AG04450 (cell line): Measurements from ENCODE around the gene RSRP1. TPM values are rescaled to one million over a fixed set of nuclear protein-coding genes. Genes with fewer than 3 reads are reported as not detected.

Source experiments
- CTCF ChIA-PET: fragments of 300-600, 350-600 bp; formaldehyde crosslinking; extraction: SDS; loops from one replicate; lab custom pipeline; 2022; ENCODE audit warnings: antibody characterized with exemption, inconsistent platforms; lab: Charles Lee
- POLR2A ChIA-PET: fragments of 350-600 bp; formaldehyde crosslinking; extraction: SDS; loops from one replicate; lab custom pipeline; 2021; ENCODE audit warnings: antibody characterized with exemption, inconsistent platforms; lab: Yijun Ruan, JAX
- DNase-seq: peaks from one replicate; pipeline ENCODE4 v3.0.0-alpha.2; 2011; ENCODE audit warnings: low read depth, low spot score
- H3K27ac ChIP-seq: one replicate; pipeline ENCODE4 v1.5.1; 2012; ENCODE audit warnings: low read depth, low read length, control low read depth
- H3K27me3 ChIP-seq: one replicate; pipeline ENCODE4 v1.6.0; 2012; ENCODE audit warnings: low read length; ENCODE audit not compliant: control insufficient read depth, insufficient read depth
- H3K4me3 ChIP-seq: 2 replicates; pipeline ENCODE4 v1.5.1; 2011; ENCODE audit warnings: mild to moderate bottlenecking, low read depth, low read length, control low read depth
- H3K9me3 ChIP-seq: 2 replicates; pipeline ENCODE4 v1.5.1; 2012; ENCODE audit warnings: low read length; ENCODE audit not compliant: control insufficient read depth, insufficient read depth
- polyA plus RNA-seq: library from polyadenylated mRNA; depleted of rRNA; stranded (reverse); fragments of >200 nt; gene quantifications from 2 replicates; pipeline ENCODE4 v1.2.3, GENCODE V29; 2011
- TF ChIP-seq, protein P1 (sequence below): IDR thresholded peaks from 2 replicates; pipeline ENCODE4 v1.5.1; 2011; ENCODE audit warnings: low read depth, low read length, control low read depth, inconsistent platforms

Gene RSRP1
- polyA plus RNA-seq, 1 experiment, result 65.7 TPM

DNA sequence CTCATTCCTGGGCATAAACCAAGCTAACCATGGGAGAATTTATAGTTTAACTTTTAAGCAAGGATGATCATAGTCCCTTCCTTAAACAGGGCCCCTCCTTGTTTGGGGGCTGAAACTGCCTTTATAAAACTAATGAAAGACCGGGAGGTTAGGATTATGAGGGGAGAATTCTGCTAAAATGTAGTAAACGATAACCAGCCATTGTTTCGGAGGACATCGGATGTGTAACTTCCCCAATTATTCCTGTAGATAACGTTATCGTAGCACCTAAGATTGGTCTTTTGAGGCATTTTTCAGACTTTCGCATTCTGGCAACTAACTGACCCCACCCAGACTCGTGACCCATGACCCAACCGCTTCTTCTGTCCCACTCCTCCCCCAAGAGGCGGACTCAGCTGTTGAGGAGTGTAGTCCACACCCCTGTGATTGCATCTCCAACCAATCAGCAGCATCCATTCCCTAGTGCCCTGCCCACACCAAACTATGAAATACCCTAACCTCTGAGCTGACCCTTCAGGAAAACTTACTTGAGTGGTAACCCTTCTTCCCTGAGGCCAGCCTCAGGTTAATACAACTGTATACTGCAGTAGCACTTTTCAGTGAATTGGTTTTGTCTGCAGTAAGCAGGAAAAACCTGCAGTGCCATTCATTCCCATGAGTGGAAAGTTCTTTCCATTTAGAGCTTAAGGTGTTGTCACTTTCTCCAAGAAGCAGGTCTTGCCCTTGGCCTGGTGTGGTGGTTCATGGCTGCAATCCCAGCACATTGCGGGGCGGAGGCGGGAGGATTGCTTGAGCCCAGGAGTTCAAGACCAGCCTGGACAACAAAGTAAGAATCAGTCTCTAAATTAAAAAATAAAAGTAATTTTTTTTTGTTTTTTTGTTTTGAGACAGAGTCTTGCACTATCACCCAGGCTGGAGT lies 14.1 kb downstream of the RSRP1 start:
- Histone ChIP-seq H3K4me3 (peak overlapping the region; percentile 95), H3K27me3 (no peaks in the 10 kb centered on the region), H3K9me3 (no peaks in the 10 kb centered on the region; the same call in 1 of the 2 replicates), H3K27ac (peak overlapping the region; percentile 89)
- ChIA-PET POLR2A (interaction anchor here (1.0 to 2.6 kb wide), 7 partner anchors 9 to 1253 kb away, joined by 3 to 36 read pairs (median 7); partner anchors contain the start of genes RSRP1 and SRSF10), CTCF (interaction anchor here (1.1 to 1.3 kb wide), 2 partner anchors 28 to 385 kb away, joined by 3 to 4 read pairs; no protein-coding TSS in a partner anchor)
- TF ChIP-seq, protein P1, sequence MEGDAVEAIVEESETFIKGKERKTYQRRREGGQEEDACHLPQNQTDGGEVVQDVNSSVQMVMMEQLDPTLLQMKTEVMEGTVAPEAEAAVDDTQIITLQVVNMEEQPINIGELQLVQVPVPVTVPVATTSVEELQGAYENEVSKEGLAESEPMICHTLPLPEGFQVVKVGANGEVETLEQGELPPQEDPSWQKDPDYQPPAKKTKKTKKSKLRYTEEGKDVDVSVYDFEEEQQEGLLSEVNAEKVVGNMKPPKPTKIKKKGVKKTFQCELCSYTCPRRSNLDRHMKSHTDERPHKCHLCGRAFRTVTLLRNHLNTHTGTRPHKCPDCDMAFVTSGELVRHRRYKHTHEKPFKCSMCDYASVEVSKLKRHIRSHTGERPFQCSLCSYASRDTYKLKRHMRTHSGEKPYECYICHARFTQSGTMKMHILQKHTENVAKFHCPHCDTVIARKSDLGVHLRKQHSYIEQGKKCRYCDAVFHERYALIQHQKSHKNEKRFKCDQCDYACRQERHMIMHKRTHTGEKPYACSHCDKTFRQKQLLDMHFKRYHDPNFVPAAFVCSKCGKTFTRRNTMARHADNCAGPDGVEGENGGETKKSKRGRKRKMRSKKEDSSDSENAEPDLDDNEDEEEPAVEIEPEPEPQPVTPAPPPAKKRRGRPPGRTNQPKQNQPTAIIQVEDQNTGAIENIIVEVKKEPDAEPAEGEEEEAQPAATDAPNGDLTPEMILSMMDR, result no peak
- DNase-seq, result peak; percentile 32

DNA sequence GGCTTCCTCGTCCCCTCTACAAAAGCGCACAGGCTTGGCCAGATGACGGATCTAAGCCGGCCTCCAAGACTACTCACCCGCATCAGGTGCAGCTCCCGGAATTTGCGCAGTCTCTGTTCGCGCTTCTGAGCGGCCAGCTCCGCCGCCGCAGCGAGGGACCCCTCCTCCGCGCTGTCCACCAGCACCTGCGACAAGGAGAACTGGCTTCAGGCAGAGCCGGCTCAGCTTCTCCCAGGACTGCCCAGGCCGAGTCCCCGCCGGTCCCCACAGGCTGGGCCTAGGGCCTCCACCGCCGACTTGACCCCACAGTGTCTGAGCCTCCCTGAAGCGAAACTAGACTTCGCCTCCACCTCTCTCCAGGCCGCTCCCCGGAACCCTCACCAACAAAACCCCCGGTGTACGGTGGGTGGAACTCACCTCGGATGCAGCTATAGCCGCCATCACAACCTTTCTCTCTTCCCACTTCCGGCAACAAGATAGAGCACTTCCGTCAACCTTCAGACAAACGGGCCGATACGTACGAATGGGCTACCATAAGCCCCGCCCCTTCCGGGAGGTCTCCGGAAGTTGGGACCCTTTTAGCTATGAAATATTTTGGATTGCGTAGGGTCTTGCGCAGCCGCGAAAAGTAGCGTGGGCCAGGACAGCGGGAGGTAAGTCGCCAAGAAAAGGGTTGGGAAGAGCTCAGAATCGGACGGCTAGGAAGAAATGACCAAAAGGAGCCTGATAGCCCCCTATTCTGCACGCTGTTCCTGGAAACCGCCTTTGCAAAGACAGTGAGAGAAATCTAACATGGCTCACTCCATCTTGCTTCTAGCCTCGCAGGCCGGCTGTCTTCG lies 15.0 kb downstream of the RSRP1 start, which contains the start of gene SYF2:
TSS of gene SYF2 (minus strand) at position 476 of the 839 bp plus-strand sequence. CDS start at position 441, 35 bp downstream.
- Histone ChIP-seq H3K27me3 (no peaks in the 10 kb centered on the region), H3K4me3 (peak within 1 kb of the TSS; percentile 95), H3K27ac (peak within 1 kb of the TSS; percentile 89), H3K9me3 (no peaks in the 10 kb centered on the region; the same call in 1 of the 2 replicates)
- TF ChIP-seq, protein P1, result no peak
- CTCF ChIA-PET, result interaction anchor here (1.1 to 1.3 kb wide), 3 partner anchors 28 to 385 kb away, joined by 3 to 4 read pairs (median 3); no protein-coding TSS in a partner anchor
- DNase-seq, result peak; percentile 83
- POLR2A ChIA-PET, result interaction anchor here (0.7 to 2.6 kb wide), 9 partner anchors 8 to 1252 kb away, joined by 3 to 36 read pairs (median 5); partner anchors contain the start of genes MACO1, RSRP1 and SRSF10

DNA sequence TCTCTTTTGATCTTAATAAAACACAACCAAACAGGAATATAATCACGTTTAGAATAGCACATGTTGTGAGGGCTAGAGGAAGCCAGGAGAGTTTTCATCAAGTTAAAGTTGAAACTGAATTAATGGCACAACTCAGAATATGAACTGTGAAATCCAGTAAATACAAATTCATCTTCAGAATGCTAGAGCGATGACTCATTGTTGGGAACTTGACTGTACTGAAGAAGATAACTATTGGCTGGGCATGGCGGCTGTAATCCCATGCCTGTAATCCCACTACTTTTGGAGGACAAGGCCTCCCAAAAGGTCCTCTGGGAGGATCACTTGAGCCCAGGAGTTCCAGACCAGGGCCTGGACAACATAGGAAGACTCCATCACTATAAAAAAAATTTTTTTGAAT lies 23.8 kb downstream of the RSRP1 start:
- H3K4me3 ChIP-seq, result no peak overlapping the region
- no peaks in the 10 kb centered on the region for H3K27me3 ChIP-seq
- H3K9me3 ChIP-seq, result no peaks in the 10 kb centered on the region
- ChIA-PET CTCF (no interaction called here), POLR2A (interaction anchor here (0.8 kb wide), 1 partner anchor 9 kb away, joined by 4 read pairs; the partner anchor contains the start of gene SYF2)
- no peak overlapping the region for H3K27ac ChIP-seq
- TF ChIP-seq, protein P1, result no peak
- no peak for DNase-seq

DNA sequence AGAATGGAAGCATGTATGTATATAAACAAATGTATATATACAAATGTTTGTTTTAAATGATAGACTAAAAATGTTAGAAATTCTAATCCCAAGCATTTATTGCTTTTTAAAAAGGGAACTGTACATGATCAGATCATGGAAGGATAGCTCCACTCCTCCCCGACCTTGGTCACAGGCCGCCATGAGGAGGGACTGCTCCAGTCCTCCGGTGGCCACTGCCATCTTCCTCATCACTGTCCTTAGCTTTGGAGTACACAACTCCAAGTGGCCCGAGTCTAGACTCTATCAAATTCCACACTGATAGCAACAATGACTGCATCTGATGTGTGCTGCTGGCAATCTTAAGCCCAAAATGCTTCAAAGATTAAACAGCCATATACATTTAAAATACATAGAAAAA lies 24.6 kb downstream of the RSRP1 start:
- ChIA-PET CTCF (interaction anchor here (1.2 to 1.7 kb wide), 2 partner anchors 18 to 375 kb away, joined by 4 to 7 read pairs; no protein-coding TSS in a partner anchor), POLR2A (no interaction called here)
- TF ChIP-seq, protein P1, result no peak
- DNase-seq, result no peak
- Histone ChIP-seq H3K9me3 (no peaks in the 10 kb centered on the region), H3K4me3 (no peak overlapping the region), H3K27ac (no peak overlapping the region), H3K27me3 (no peaks in the 10 kb centered on the region)
